IPS-20b (cell line): ENCODE measurements around the gene GREM1.

Source experiments
- H3K27ac ChIP-seq: one replicate; pipeline ENCODE4 v1.5.1; 2013; ENCODE audit warnings: low read length
- H3K27me3 ChIP-seq: 2 replicates; pipeline ENCODE4 v1.6.1; 2013; ENCODE audit warnings: mild to moderate bottlenecking, low read length, inconsistent platforms; ENCODE audit not compliant: insufficient read depth
- H3K36me3 ChIP-seq: 2 replicates; pipeline ENCODE4 v1.6.1; 2013; ENCODE audit warnings: low read depth, mild to moderate bottlenecking, inconsistent platforms, low read length, moderate library complexity; ENCODE audit not compliant: insufficient read depth
- H3K4me1 ChIP-seq: 2 replicates; pipeline ENCODE4 v1.6.1; 2013; ENCODE audit warnings: mild to moderate bottlenecking, control low read depth, inconsistent platforms, low read length, moderate library complexity; ENCODE audit not compliant: insufficient read depth
- H3K4me3 ChIP-seq: 2 replicates; pipeline ENCODE4 v1.5.1; 2013; ENCODE audit warnings: mild to moderate bottlenecking, low read length, inconsistent platforms
- H3K9ac ChIP-seq: 2 replicates; pipeline ENCODE4 v1.6.1; 2013; ENCODE audit warnings: low read depth, mild to moderate bottlenecking, inconsistent platforms, low read length, moderate library complexity
- H3K9me3 ChIP-seq: 2 replicates; pipeline ENCODE4 v1.6.1; 2013; ENCODE audit warnings: mild to moderate bottlenecking, low read depth, low read length, inconsistent platforms; ENCODE audit not compliant: insufficient read depth

The GREM1 gene

DNA sequence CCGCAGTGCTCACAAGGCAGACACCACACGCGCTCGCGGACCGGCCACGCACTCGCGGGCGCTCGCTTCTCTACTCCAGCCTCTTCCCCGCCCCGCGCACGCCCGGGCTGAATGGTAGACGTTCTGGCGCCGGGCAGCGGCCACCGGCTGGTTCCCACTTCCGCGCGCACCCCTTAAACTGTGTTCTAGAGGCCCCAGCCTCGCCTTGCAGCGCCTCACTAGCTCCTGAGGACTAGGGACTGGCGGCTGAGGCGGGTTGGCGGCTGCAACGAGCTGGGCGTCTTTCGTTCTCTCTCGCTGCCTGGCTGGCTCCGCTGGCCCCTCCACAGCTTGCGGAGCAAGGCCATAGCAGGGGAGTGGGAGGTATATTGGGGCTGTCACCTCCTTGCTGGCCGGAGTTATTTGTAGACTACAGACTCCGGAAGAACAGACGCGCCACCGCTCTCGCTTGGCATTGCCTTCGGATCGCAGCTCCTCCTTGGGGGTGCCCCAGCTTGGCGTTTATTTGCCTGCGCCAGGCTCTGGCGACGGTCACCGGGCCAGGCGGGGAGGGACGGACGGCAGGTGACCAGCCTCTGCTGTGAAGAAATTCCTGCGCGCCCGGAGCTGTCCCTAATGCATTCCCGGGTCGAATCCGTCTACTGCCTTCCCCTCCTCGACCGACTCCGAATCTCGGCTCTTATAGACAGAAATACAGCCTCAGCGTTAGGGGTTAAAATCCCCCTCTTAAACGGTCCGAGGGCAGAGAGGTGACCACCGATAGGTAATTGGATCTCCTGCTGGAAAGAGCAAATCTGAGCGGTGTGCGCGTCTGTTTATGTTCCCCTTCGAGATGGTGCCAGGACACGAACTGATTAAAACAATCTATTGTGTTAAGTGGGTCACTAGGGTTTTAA is 1.3 kb downstream of the GREM1 start:
- Histone ChIP-seq H3K4me1 (peaks cover 8% of the 10 kb centered on the region; the same call in 1 of the 2 replicates), H3K4me3 (peak overlapping the region; percentile 67), H3K9me3 (no peaks in the 10 kb centered on the region), H3K36me3 (no peaks in the 10 kb centered on the region), H3K9ac (no peak overlapping the region), H3K27me3 (peaks cover 89% of the 10 kb centered on the region), H3K27ac (no peak overlapping the region)

DNA sequence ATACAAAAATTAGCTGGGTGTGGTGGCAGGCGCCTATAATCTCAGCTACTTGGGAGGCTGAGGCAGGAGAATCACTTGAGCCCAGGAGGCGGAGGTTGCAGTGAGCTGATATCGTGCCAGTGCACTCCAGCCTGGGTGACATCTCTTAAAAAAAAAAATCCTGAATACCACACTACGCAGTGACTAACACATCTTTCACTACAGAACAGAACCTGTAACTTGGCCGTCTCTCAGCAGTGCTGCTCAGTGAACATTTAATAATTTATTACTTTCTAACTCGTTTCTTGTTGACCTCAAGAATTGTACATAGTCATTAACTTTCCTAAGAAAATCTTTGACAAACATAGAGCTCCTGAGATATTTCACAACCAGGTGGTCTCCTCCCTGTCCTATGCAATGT is 3.8 kb downstream of the GREM1 start:
- H3K4me1 ChIP-seq: peaks cover 5% of the 10 kb centered on the region; the same call in 1 of the 2 replicates
- H3K36me3 ChIP-seq: no peaks in the 10 kb centered on the region
- peaks cover 64% of the 10 kb centered on the region for H3K27me3 ChIP-seq
- no peak overlapping the region for H3K27ac ChIP-seq
- H3K9ac ChIP-seq: no peak overlapping the region
- no peak overlapping the region for H3K4me3 ChIP-seq
- no peaks in the 10 kb centered on the region for H3K9me3 ChIP-seq

DNA sequence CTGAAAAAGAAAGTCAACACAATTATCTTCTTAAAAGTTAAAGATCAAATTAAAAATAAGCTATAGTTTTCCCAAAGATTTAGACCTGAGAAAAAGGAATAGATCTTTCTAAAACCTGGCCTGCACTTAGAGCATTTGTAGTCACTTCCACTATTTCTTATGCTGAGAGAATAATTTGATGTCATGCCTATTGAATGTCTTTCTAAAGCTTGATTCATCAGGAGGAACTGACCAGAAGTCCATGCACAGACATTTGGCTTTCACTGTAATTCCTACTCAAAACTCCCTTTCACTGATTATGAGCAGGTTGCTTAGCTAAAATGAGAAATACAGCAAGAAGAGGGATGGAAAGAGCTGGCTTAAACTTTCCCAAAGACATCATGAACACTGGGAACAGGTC is 4.3 kb downstream of the GREM1 start:
- peaks cover 59% of the 10 kb centered on the region for H3K27me3 ChIP-seq
- H3K4me3 ChIP-seq: no peak overlapping the region
- no peak overlapping the region for H3K27ac ChIP-seq
- no peaks in the 10 kb centered on the region for H3K4me1 ChIP-seq
- H3K36me3 ChIP-seq: no peaks in the 10 kb centered on the region
- no peak overlapping the region for H3K9ac ChIP-seq
- no peaks in the 10 kb centered on the region for H3K9me3 ChIP-seq

DNA sequence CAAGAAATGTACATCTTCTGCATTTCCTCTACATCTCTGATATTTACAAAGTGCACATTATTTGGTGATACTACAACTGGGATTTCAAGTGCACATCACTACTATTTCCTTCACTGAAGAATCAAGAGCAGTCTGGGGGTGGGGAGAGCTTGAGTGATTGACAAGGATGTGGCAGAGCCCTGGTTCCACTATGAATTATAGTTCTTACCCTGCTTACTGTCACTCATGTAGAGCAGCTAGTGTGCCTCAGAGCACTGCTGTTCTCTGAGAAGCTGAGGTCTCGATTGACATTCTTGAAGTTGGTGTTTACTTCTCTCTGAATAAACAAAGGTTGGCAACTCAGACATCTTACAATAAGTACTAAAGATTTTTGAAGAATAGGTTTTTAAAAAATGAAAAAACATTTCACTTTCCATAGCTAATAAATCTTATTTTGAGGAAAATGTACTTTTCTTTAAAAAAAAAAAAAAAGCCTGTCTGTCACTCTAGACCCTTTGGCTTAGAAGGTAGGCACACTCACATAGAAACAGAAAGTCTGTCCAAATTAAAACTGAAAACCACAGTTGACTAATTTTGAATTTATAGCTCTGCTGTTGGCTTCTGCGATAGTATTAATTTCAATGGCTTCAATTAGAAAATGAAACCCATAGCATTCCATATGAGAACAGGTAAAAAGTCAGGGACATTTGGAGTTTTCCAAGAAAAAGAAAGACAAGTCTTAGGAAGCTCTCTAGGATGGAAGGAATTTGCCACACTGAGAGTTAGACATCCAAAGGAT is 5.6 kb downstream of the GREM1 start:
- peaks cover 46% of the 10 kb centered on the region for H3K27me3 ChIP-seq
- H3K9me3 ChIP-seq: no peaks in the 10 kb centered on the region; the same call in 1 of the 2 replicates
- no peak overlapping the region for H3K9ac ChIP-seq
- no peak overlapping the region for H3K27ac ChIP-seq
- H3K36me3 ChIP-seq: no peaks in the 10 kb centered on the region
- no peak overlapping the region for H3K4me3 ChIP-seq
- no peaks in the 10 kb centered on the region for H3K4me1 ChIP-seq

DNA sequence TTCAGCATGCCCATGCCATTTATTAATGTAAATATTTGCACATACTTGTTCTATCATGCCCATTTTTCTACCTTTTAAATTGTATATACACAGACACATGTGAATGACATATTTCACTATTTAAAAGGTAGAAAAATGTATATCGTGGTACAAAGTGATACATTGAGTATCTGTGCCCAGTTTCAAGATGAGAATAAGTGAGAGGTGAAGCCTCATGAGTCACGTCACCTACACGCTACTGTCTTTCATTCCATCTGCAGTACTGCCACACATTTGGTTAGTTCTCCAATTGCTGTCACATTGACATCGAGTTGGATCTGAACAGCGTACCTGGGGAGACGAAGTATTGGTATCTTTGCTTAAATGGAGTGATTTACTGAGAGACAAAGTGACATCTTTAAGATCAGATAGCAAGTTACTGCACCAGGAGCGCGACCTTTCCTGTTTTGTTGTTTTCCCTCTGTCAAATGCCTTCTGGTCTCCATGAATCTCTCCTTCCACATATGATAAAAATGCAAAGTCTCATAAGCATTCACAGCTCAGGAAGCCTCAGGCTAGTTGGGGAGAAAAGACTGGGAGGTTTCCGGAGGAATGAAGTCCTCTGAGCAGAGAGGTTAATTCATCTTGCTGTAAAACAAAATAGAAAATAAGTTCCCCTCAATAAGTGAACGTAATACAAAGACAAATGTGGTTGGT is 12.0 kb downstream of the GREM1 start:
- Histone ChIP-seq H3K9ac (no peak overlapping the region), H3K4me1 (peaks cover 15% of the 10 kb centered on the region; the same call in 1 of the 2 replicates), H3K36me3 (no peaks in the 10 kb centered on the region), H3K9me3 (no peaks in the 10 kb centered on the region; the same call in 1 of the 2 replicates), H3K27me3 (peaks cover 9% of the 10 kb centered on the region; the same call in 1 of the 2 replicates), H3K27ac (no peak overlapping the region), H3K4me3 (no peak overlapping the region)

DNA sequence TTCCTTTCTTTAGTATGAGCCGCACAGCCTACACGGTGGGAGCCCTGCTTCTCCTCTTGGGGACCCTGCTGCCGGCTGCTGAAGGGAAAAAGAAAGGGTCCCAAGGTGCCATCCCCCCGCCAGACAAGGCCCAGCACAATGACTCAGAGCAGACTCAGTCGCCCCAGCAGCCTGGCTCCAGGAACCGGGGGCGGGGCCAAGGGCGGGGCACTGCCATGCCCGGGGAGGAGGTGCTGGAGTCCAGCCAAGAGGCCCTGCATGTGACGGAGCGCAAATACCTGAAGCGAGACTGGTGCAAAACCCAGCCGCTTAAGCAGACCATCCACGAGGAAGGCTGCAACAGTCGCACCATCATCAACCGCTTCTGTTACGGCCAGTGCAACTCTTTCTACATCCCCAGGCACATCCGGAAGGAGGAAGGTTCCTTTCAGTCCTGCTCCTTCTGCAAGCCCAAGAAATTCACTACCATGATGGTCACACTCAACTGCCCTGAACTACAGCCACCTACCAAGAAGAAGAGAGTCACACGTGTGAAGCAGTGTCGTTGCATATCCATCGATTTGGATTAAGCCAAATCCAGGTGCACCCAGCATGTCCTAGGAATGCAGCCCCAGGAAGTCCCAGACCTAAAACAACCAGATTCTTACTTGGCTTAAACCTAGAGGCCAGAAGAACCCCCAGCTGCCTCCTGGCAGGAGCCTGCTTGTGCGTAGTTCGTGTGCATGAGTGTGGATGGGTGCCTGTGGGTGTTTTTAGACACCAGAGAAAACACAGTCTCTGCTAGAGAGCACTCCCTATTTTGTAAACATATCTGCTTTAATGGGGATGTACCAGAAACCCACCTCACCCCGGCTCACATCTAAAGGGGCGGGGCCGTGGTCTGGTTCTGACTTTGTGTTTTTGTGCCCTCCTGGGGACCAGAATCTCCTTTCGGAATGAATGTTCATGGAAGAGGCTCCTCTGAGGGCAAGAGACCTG is 13.2 kb downstream of the GREM1 start:
- peak overlapping the region; percentile 27; the same call in 1 of the 2 replicates for H3K4me3 ChIP-seq
- H3K9me3 ChIP-seq: no peaks in the 10 kb centered on the region; the same call in 1 of the 2 replicates
- H3K27me3 ChIP-seq: peaks cover 9% of the 10 kb centered on the region; the same call in 1 of the 2 replicates
- H3K27ac ChIP-seq: no peak overlapping the region
- no peaks in the 10 kb centered on the region for H3K36me3 ChIP-seq
- peaks cover 15% of the 10 kb centered on the region; the same call in 1 of the 2 replicates for H3K4me1 ChIP-seq
- no peak overlapping the region for H3K9ac ChIP-seq

DNA sequence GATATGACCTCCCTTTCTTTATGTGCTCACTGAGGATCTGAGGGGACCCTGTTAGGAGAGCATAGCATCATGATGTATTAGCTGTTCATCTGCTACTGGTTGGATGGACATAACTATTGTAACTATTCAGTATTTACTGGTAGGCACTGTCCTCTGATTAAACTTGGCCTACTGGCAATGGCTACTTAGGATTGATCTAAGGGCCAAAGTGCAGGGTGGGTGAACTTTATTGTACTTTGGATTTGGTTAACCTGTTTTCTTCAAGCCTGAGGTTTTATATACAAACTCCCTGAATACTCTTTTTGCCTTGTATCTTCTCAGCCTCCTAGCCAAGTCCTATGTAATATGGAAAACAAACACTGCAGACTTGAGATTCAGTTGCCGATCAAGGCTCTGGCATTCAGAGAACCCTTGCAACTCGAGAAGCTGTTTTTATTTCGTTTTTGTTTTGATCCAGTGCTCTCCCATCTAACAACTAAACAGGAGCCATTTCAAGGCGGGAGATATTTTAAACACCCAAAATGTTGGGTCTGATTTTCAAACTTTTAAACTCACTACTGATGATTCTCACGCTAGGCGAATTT is 14.9 kb downstream of the GREM1 start:
- Histone ChIP-seq H3K27me3 (peaks cover 9% of the 10 kb centered on the region; the same call in 1 of the 2 replicates), H3K36me3 (no peaks in the 10 kb centered on the region), H3K4me3 (no peak overlapping the region), H3K4me1 (peaks cover 15% of the 10 kb centered on the region; the same call in 1 of the 2 replicates), H3K9me3 (no peaks in the 10 kb centered on the region; the same call in 1 of the 2 replicates), H3K9ac (no peak overlapping the region), H3K27ac (no peak overlapping the region)

DNA sequence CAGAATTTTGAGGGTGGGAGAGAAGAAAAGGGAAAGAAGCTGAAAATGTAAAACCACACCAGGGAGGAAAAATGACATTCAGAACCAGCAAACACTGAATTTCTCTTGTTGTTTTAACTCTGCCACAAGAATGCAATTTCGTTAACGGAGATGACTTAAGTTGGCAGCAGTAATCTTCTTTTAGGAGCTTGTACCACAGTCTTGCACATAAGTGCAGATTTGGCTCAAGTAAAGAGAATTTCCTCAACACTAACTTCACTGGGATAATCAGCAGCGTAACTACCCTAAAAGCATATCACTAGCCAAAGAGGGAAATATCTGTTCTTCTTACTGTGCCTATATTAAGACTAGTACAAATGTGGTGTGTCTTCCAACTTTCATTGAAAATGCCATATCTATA is 15.5 kb downstream of the GREM1 start:
- Histone ChIP-seq H3K9me3 (no peaks in the 10 kb centered on the region), H3K9ac (no peak overlapping the region)

DNA sequence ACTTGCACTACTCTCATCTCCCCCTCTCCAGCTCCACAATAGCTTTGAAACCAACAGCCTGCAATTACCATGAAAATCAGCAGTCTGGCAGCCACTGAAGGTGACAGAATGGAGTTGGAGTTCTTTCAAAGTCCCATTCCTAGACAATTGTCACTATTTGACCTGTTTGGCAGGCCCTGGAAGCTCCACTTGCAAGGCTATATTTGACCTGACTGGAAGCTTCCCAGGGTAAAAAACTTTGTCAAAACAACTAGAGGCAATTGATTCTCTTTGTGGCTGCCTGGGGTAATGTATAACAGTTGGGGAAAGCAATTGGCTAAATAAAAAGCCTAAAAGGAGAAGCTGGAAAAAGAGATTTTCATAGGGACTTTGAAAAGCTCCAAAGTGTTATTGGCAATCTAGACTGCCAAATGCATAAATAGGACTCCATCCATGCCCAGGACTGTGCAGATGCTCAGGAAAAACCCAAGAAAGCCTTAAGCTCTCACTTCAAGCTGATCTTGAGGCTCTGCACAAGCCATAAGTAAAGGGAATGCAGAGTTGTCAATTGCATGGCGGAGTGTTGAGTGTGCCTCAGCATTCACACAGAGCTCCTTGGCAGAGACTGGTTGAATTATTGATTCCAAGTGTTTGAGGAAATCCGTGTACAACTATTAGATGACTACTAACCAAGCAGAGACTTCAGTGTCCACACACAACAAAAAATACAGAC is 18.3 kb downstream of the GREM1 start:
- Histone ChIP-seq H3K36me3 (no peaks in the 10 kb centered on the region), H3K9ac (no peak overlapping the region), H3K4me1 (peaks cover 2% of the 10 kb centered on the region; the same call in 1 of the 2 replicates), H3K9me3 (no peaks in the 10 kb centered on the region), H3K27me3 (peaks cover 6% of the 10 kb centered on the region; the same call in 1 of the 2 replicates), H3K4me3 (no peak overlapping the region), H3K27ac (no peak overlapping the region)

More for the DNA sequence above, 15.5 kb downstream of the GREM1 start:
- Histone ChIP-seq H3K27ac (no peak overlapping the region), H3K4me1 (peaks cover 15% of the 10 kb centered on the region; the same call in 1 of the 2 replicates), H3K36me3 (no peaks in the 10 kb centered on the region), H3K4me3 (no peak overlapping the region), H3K27me3 (peaks cover 9% of the 10 kb centered on the region; the same call in 1 of the 2 replicates)

DNA sequence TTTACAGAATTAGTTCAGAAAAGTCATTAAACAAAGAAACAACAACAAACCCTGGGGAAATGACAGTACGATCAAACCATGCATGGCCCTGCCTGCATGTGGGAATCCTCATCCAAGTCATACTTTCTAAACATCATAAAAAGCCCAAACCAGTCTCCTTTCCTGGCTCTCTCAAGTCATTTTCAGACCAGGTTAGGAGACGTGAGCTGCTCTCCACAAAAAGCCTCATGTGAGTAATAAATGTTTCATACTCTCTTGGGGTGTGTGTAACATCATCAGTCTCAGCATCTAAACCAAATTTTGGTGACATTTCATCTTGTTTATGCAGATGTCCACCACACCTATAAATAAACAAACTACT is 18.9 kb downstream of the GREM1 start:
- 0 out of 2 replicates have a peak, but pooled peaks cover under 1% of the 10 kb centered on the region for H3K27me3 ChIP-seq
- no peak overlapping the region for H3K4me3 ChIP-seq
- H3K9ac ChIP-seq: no peak overlapping the region
- H3K4me1 ChIP-seq: no peaks in the 10 kb centered on the region
- H3K36me3 ChIP-seq: no peaks in the 10 kb centered on the region
- H3K27ac ChIP-seq: no peak overlapping the region
- no peaks in the 10 kb centered on the region for H3K9me3 ChIP-seq
